K562 (cell line): Measurements from ENCODE around the gene DVL2. TPM values are rescaled to one million over a fixed set of nuclear protein-coding genes. Genes with fewer than 3 reads are reported as not detected.

ENCODE experiments used
- NFE2 ChIP-seq: IDR thresholded peaks from 2 replicates; pipeline ENCODE4 v1.6.1; 2014; ENCODE audit warnings: antibody characterized with exemption, low read depth
- POLR2A ChIP-seq: fragments of 450-650 bp; conservative IDR thresholded peaks from 2 replicates; pipeline ENCODE4 v1.6.1; 2016
- POU5F1 ChIP-seq: fragments of 150-350 bp; IDR thresholded peaks from 2 replicates; pipeline ENCODE4 v1.6.1; 2014; ENCODE audit warnings: borderline replicate concordance, low read length, low read depth, mild to moderate bottlenecking; ENCODE audit not compliant: partially characterized antibody
- RNF2 ChIP-seq: sonication (generic); IDR thresholded peaks from 2 replicates; pipeline ENCODE4 v1.6.1; 2016
- SP2 ChIP-seq: IDR thresholded peaks from 2 replicates; pipeline ENCODE4 v1.6.1; 2011; ENCODE audit warnings: mild to moderate bottlenecking, low read depth, low read length, moderate library complexity; ENCODE audit not compliant: poor library complexity, severe bottlenecking; ENCODE audit errors: extremely low read depth
- TGIF2 ChIP-seq: sonication (generic); formaldehyde crosslinking; IDR thresholded peaks from 2 replicates; pipeline ENCODE4 v1.8.1; 2022; ENCODE audit warnings: mild to moderate bottlenecking, missing genetic modification reagents, moderate library complexity
- TRIM28 ChIP-seq: fragments of 450-650 bp; IDR thresholded peaks from 2 replicates; pipeline ENCODE4 v1.6.1; 2017
- ZFP30 ChIP-seq: fragments of 250-450 bp; sonication (Bioruptor Pico); IDR thresholded peaks from 2 replicates; pipeline ENCODE4 v1.8.0; 2022; ENCODE audit warnings: moderate library complexity, mild to moderate bottlenecking, inconsistent platforms, borderline replicate concordance
- polyA plus RNA-seq, 8 experiments: library from polyadenylated mRNA; depleted of rRNA in 4 of 8; stranded (reverse) in 5 of 8; unstranded in 3 of 8; fragments of >200 nt; fragmentation: Nextera tagmentation in 2 of 8; fragmentation: Illumina TruSeq in 1 of 8; extraction: Ambion mirVana in 2 of 8; extraction: Trizol in 1 of 8; gene quantifications; 2 replicates each; pipeline versions ENCODE4 v1.2.1 to v1.2.3, GENCODE V29; 2011 to 2014; ENCODE audit warnings: inconsistent platforms in 1 of 8, missing spikeins in 1 of 8
- total RNA-seq, 7 experiments: library from RNA; depleted of rRNA in 6 of 7; stranded (reverse); fragments of >200 nt in 6 of 7; fragmentation: Illumina TruSeq in 2 of 7; extraction: Trizol in 2 of 7; gene quantifications; 2 replicates each; pipeline versions ENCODE4 v1.2.1 to v1.2.3, GENCODE V29; 2011 to 2021; ENCODE audit warnings: low replicate concordance in 1 of 7
- TF ChIP-seq, protein P1 (sequence below): sonication (generic); formaldehyde crosslinking; IDR thresholded peaks from 2 replicates; pipeline ENCODE4 v1.8.0; 2023; ENCODE audit warnings: missing genetic modification reagents, mild to moderate bottlenecking, borderline replicate concordance
- TF ChIP-seq, protein P2 (sequence below), 2 experiments: IDR thresholded peaks; 2 replicates each; pipeline ENCODE4 v1.6.1; 2012; ENCODE audit warnings: improper control_type of control experiment in 2 of 2, low read depth in 2 of 2, low read length in 2 of 2, borderline replicate concordance in 1 of 2

DVL2 gene
- total and polyA plus RNA-seq, 9 of the 15 experiments (the other 6 are each of a cell fraction or from before 2014, with no cell fraction given): 1.3 to 49.5 (median 24.3) TPM

DNA sequence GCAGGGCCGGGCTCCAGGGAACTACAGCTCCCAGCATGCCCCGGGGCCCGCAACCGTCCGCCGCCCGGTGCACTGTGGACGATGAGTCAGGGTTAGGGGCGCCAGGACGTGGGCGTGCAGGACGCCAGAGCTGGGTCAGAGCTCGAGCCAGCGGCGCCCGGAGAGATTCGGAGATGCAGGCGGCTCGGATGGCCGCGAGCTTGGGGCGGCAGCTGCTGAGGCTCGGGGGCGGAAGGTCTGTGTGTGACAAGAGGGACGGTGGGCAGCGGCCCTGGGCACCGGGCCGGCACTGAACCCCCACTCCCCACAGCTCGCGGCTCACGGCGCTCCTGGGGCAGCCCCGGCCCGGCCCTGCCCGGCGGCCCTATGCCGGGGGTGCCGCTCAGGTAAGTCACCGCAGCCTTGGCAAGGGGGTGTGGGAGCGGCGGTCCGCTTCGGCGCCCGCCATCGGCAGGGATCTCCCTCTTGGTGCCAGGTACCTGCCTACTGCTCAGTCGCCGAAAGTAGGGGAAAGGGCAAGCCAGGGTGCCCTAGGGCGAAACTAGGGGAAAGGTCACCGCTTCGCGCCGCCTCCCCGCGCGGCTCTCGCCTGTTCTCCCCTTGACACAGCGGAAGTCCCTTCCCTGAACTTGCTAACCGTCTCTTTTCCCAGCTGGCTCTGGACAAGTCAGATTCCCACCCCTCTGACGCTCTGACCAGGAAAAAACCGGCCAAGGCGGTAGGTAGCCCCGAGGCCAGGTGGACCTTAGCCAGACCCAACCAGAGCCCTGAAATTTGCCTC is 14.3 kb downstream of the DVL2 start, which contains the start of the genes ACADVL and DLG4 (continued):
- TF ChIP-seq ZFP30 (CRISPR knock-in tag) (no peak), TRIM28 (no peak), POLR2A (peak; percentile 68), POU5F1 (no peak), SP2 (no peak), TGIF2 (CRISPR knock-in tag) (no peak), RNF2 (no peak), NFE2 (peak; percentile 77; the same call in 1 of the 2 replicates)
- TF ChIP-seq, protein P1, sequence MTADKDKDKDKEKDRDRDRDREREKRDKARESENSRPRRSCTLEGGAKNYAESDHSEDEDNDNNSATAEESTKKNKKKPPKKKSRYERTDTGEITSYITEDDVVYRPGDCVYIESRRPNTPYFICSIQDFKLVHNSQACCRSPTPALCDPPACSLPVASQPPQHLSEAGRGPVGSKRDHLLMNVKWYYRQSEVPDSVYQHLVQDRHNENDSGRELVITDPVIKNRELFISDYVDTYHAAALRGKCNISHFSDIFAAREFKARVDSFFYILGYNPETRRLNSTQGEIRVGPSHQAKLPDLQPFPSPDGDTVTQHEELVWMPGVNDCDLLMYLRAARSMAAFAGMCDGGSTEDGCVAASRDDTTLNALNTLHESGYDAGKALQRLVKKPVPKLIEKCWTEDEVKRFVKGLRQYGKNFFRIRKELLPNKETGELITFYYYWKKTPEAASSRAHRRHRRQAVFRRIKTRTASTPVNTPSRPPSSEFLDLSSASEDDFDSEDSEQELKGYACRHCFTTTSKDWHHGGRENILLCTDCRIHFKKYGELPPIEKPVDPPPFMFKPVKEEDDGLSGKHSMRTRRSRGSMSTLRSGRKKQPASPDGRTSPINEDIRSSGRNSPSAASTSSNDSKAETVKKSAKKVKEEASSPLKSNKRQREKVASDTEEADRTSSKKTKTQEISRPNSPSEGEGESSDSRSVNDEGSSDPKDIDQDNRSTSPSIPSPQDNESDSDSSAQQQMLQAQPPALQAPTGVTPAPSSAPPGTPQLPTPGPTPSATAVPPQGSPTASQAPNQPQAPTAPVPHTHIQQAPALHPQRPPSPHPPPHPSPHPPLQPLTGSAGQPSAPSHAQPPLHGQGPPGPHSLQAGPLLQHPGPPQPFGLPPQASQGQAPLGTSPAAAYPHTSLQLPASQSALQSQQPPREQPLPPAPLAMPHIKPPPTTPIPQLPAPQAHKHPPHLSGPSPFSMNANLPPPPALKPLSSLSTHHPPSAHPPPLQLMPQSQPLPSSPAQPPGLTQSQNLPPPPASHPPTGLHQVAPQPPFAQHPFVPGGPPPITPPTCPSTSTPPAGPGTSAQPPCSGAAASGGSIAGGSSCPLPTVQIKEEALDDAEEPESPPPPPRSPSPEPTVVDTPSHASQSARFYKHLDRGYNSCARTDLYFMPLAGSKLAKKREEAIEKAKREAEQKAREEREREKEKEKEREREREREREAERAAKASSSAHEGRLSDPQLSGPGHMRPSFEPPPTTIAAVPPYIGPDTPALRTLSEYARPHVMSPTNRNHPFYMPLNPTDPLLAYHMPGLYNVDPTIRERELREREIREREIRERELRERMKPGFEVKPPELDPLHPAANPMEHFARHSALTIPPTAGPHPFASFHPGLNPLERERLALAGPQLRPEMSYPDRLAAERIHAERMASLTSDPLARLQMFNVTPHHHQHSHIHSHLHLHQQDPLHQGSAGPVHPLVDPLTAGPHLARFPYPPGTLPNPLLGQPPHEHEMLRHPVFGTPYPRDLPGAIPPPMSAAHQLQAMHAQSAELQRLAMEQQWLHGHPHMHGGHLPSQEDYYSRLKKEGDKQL (CRISPR knock-in tag): no peak
- TF ChIP-seq, protein P2, sequence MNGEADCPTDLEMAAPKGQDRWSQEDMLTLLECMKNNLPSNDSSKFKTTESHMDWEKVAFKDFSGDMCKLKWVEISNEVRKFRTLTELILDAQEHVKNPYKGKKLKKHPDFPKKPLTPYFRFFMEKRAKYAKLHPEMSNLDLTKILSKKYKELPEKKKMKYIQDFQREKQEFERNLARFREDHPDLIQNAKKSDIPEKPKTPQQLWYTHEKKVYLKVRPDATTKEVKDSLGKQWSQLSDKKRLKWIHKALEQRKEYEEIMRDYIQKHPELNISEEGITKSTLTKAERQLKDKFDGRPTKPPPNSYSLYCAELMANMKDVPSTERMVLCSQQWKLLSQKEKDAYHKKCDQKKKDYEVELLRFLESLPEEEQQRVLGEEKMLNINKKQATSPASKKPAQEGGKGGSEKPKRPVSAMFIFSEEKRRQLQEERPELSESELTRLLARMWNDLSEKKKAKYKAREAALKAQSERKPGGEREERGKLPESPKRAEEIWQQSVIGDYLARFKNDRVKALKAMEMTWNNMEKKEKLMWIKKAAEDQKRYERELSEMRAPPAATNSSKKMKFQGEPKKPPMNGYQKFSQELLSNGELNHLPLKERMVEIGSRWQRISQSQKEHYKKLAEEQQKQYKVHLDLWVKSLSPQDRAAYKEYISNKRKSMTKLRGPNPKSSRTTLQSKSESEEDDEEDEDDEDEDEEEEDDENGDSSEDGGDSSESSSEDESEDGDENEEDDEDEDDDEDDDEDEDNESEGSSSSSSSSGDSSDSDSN (IDR thresholded peaks at IDR 0.05; ENCODE audit: borderline replicate concordance in 1 of 2, low read depth in 2 of 2, low read length in 2 of 2): no peak; a peak in 1 of 4 replicates
